H1 (cell line): Measurements from ENCODE around the gene QSER1. TPM values are rescaled to one million over a fixed set of nuclear protein-coding genes. Genes with fewer than 3 reads are reported as not detected.

Source experiments
- CTCF ChIA-PET: fragments of 300-600 bp; sonication (Branson Sonifier 250); formaldehyde crosslinking; loops from one replicate; lab custom pipeline; 2021; ENCODE audit not compliant: partially characterized antibody; lab: Charles Lee
- POLR2A ChIA-PET: fragments of 300-600 bp; sonication (Branson Sonifier 250); formaldehyde crosslinking; loops from one replicate; lab custom pipeline; 2021; ENCODE audit warnings: inconsistent platforms; ENCODE audit not compliant: partially characterized antibody; lab: Charles Lee
- DNase-seq, 2 experiments: peaks; one replicate each; pipeline versions ENCODE4 v3.0.0 to v3.0.0-alpha.2; 2010 to 2022; ENCODE audit warnings: low spot score in 2 of 2, low read depth in 1 of 2, mixed read lengths in 1 of 2
- FAIRE-seq: peaks from 2 replicates; lab custom pipeline; 2011; peaks lifted over from hg19 to GRCh38; lab: Jason Lieb, UNC
- H2AFZ ChIP-seq: 2 replicates; pipeline ENCODE4 v1.8.1; 2012; ENCODE audit warnings: low read length, inconsistent platforms
- H2AK5ac ChIP-seq: 2 replicates; pipeline ENCODE4 v1.6.1; 2013; ENCODE audit warnings: low read depth, low read length
- H2BK120ac ChIP-seq: replicated peaks from 2 replicates; pipeline ENCODE3; 2013; ENCODE audit warnings: low read depth, low read length, inconsistent platforms
- H2BK12ac ChIP-seq: 2 replicates; pipeline ENCODE4 v1.6.1; 2013; ENCODE audit warnings: low read depth, low read length
- H2BK15ac ChIP-seq: 2 replicates; pipeline ENCODE4 v1.6.1; 2013; ENCODE audit warnings: low read length
- H2BK20ac ChIP-seq: 2 replicates; pipeline ENCODE4 v1.6.1; 2013; ENCODE audit warnings: low read length
- H2BK5ac ChIP-seq: 2 replicates; pipeline ENCODE4 v1.6.1; 2013; ENCODE audit warnings: low read depth, low read length
- H3K14ac ChIP-seq: 2 replicates; pipeline ENCODE4 v1.6.1; 2013; ENCODE audit warnings: inconsistent platforms; ENCODE audit not compliant: insufficient read length
- H3K18ac ChIP-seq: 2 replicates; pipeline ENCODE4 v1.6.1; 2013; ENCODE audit warnings: low read length; ENCODE audit errors: extremely low read depth
- H3K23ac ChIP-seq: 2 replicates; pipeline ENCODE4 v1.6.1; 2013; ENCODE audit warnings: inconsistent platforms; ENCODE audit not compliant: insufficient read length
- H3K23me2 ChIP-seq: 2 replicates; pipeline ENCODE4 v1.6.1; 2013; ENCODE audit warnings: low read depth, low read length
- H3K27ac ChIP-seq: 2 replicates; pipeline ENCODE4 v1.6.1; 2011; ENCODE audit warnings: low read depth, low read length, inconsistent platforms
- H3K27me3 ChIP-seq, 4 experiments: replicated peaks in 1 of 4; 1 replicate in 1 of 4; 2 replicates in 3 of 4; pipeline versions ENCODE4 v1.6.1 to v1.8.1; 2011 to 2013; ENCODE audit warnings: low read length in 3 of 4, mild to moderate bottlenecking in 3 of 4, inconsistent platforms in 2 of 4, mixed read lengths in 2 of 4, moderate library complexity in 1 of 4; ENCODE audit not compliant: control insufficient read depth in 3 of 4, insufficient read depth in 3 of 4; ENCODE audit errors: extremely low read depth in 1 of 4
- H3K36me3 ChIP-seq, 4 experiments: 2 replicates each; pipeline versions ENCODE4 v1.6.1 to v1.8.1; 2011 to 2013; ENCODE audit warnings: mild to moderate bottlenecking in 4 of 4, low read length in 3 of 4, moderate library complexity in 2 of 4, control low read depth in 1 of 4, inconsistent platforms in 1 of 4; ENCODE audit not compliant: insufficient read depth in 4 of 4, control insufficient read depth in 2 of 4
- H3K4ac ChIP-seq: replicated peaks from 2 replicates; pipeline ENCODE3; 2013; ENCODE audit warnings: low read length, low read depth, mixed read lengths, inconsistent platforms; ENCODE audit not compliant: insufficient read length
- H3K4me1 ChIP-seq, 4 experiments: replicated peaks in 1 of 4; 1 replicate in 1 of 4; 2 replicates in 3 of 4; pipeline versions ENCODE4 v1.6.1 to v1.8.1; 2011 to 2013; ENCODE audit warnings: low read length in 3 of 4, inconsistent platforms in 2 of 4, mixed read lengths in 1 of 4; ENCODE audit not compliant: insufficient read depth in 4 of 4, control insufficient read depth in 3 of 4
- H3K4me2 ChIP-seq, 2 experiments: 2 replicates each; pipeline versions ENCODE4 v1.6.1 to v1.8.1; 2011 to 2013; ENCODE audit warnings: low read depth in 2 of 2, low read length in 2 of 2, control low read depth in 1 of 2, inconsistent platforms in 1 of 2, mild to moderate bottlenecking in 1 of 2; ENCODE audit not compliant: insufficient read depth in 1 of 2
- H3K4me3 ChIP-seq, 4 experiments: fragments of 200-600, 300-600 bp in 1 of 4; sonication (generic), shearing (Covaris generic), sonication (Bioruptor Twin) in 1 of 4; 2 replicates each; pipeline versions ENCODE4 v1.5.1 to v1.8.1; 2011 to 2016; ENCODE audit warnings: low read length in 4 of 4, low read depth in 3 of 4, control low read depth in 2 of 4, inconsistent platforms in 2 of 4, mild to moderate bottlenecking in 2 of 4, mixed read lengths in 1 of 4, moderate library complexity in 1 of 4; ENCODE audit not compliant: insufficient read depth in 2 of 4; ENCODE audit errors: extremely low read depth in 1 of 4
- H3K56ac ChIP-seq: replicated peaks from 2 replicates; pipeline ENCODE3; 2013; ENCODE audit warnings: low read depth, mild to moderate bottlenecking, mixed read lengths, low read length, inconsistent platforms; ENCODE audit not compliant: insufficient read length
- H3K79me1 ChIP-seq: 2 replicates; pipeline ENCODE4 v1.6.1; 2013; ENCODE audit warnings: low read depth, low read length, control low read depth
- H3K79me2 ChIP-seq, 2 experiments: 2 replicates each; pipeline versions ENCODE4 v1.6.1 to v1.8.1; 2012 to 2013; ENCODE audit warnings: low read length in 2 of 2, mild to moderate bottlenecking in 2 of 2, inconsistent platforms in 1 of 2; ENCODE audit not compliant: insufficient read depth in 2 of 2, control insufficient read depth in 1 of 2
- H3K9ac ChIP-seq, 4 experiments: replicated peaks in 1 of 4; 1 replicate in 1 of 4; 2 replicates in 3 of 4; pipeline versions ENCODE4 v1.6.1 to v1.8.1; 2011 to 2013; ENCODE audit warnings: low read depth in 3 of 4, low read length in 3 of 4, control low read depth in 2 of 4, mild to moderate bottlenecking in 2 of 4, moderate library complexity in 2 of 4, inconsistent platforms in 1 of 4; ENCODE audit errors: extremely low read depth in 1 of 4
- H3K9me3 ChIP-seq, 2 experiments: 2 replicates each; pipeline versions ENCODE4 v1.6.1 to v1.8.1; 2012 to 2013; ENCODE audit warnings: mild to moderate bottlenecking in 2 of 2, moderate library complexity in 2 of 2, control low read depth in 1 of 2, inconsistent platforms in 1 of 2, low read depth in 1 of 2, low read length in 1 of 2, mixed read lengths in 1 of 2; ENCODE audit not compliant: insufficient read depth in 2 of 2
- H4K20me1 ChIP-seq, 2 experiments: replicated peaks in 1 of 2; 2 replicates each; pipeline versions ENCODE3 to v1.8.1; 2011 to 2013; ENCODE audit warnings: inconsistent platforms in 2 of 2, low read length in 2 of 2, mild to moderate bottlenecking in 1 of 2; ENCODE audit not compliant: insufficient read depth in 2 of 2, control insufficient read depth in 1 of 2
- H4K5ac ChIP-seq: 2 replicates; pipeline ENCODE4 v1.6.1; 2013; ENCODE audit warnings: low read length, low read depth, mixed read lengths, inconsistent platforms; ENCODE audit not compliant: insufficient read length
- H4K8ac ChIP-seq: 2 replicates; pipeline ENCODE4 v1.8.0; 2013; ENCODE audit warnings: mild to moderate bottlenecking, moderate library complexity, low read length, inconsistent platforms; ENCODE audit not compliant: insufficient read depth; ENCODE audit errors: extremely low read depth
- H4K91ac ChIP-seq: replicated peaks from 2 replicates; pipeline ENCODE3; 2013; ENCODE audit warnings: low read length, mixed read lengths, inconsistent platforms; ENCODE audit not compliant: insufficient read length
- BCL11A ChIP-seq, 2 experiments: IDR thresholded peaks; one replicate each; pipeline ENCODE4 v1.6.1; 2011; ENCODE audit warnings: low read depth in 2 of 2, low read length in 2 of 2, mild to moderate bottlenecking in 2 of 2
- CEBPB ChIP-seq: IDR thresholded peaks from 2 replicates; pipeline ENCODE4 v1.6.1; 2012; ENCODE audit warnings: low read depth, low read length
- CREB1 ChIP-seq: IDR thresholded peaks from 2 replicates; pipeline ENCODE4 v1.6.1; 2012; ENCODE audit warnings: inconsistent platforms
- EGR1 ChIP-seq: IDR thresholded peaks from 2 replicates; pipeline ENCODE4 v1.6.1; 2011; ENCODE audit warnings: low read depth, low read length, borderline replicate concordance
- KDM4A ChIP-seq: IDR thresholded peaks from one replicate; pipeline ENCODE4 v1.7.1; 2012; ENCODE audit warnings: low read depth, mild to moderate bottlenecking, moderate library complexity, low read length, inconsistent platforms; ENCODE audit not compliant: severe bottlenecking
- PHF8 ChIP-seq: fragments of 200-600 bp; sonication (generic); conservative IDR thresholded peaks from 2 replicates; pipeline ENCODE4 v1.7.1; 2012; ENCODE audit warnings: low read depth, mild to moderate bottlenecking, inconsistent platforms, low read length, moderate library complexity
- POU5F1 ChIP-seq: IDR thresholded peaks from 2 replicates; pipeline ENCODE4 v1.6.1; 2011; ENCODE audit warnings: low read depth, mild to moderate bottlenecking, low read length, moderate library complexity
- SIRT6 ChIP-seq: IDR thresholded peaks from one replicate; pipeline ENCODE4 v1.7.1; 2012; ENCODE audit warnings: low read length, inconsistent platforms
- TAF1 ChIP-seq: IDR thresholded peaks from 2 replicates; pipeline ENCODE4 v1.6.1; 2011; ENCODE audit warnings: mild to moderate bottlenecking, low read depth, low read length
- WGBS, 2 experiments: shearing (Covaris generic) in 1 of 2; methylation state at CpG; one replicate each; pipeline versions ENCODE4 v1.1.6 to v1.1.7; 2013 to 2015; ENCODE audit warnings: low lambda C conversion rate in 2 of 2, mixed read lengths in 2 of 2, inconsistent platforms in 1 of 2, low coverage in 1 of 2, missing lambda C conversion rate in 1 of 2; ENCODE audit not compliant: insufficient replicate concordance in 2 of 2, insufficient coverage in 1 of 2, insufficient read length in 1 of 2; ENCODE audit errors: extremely low coverage in 1 of 2, missing lambda C conversion rate in 1 of 2; 5-methylcytosine and 5-hydroxymethylcytosine counted together
- polyA plus RNA-seq, 7 experiments: library from polyadenylated mRNA; depleted of rRNA in 3 of 7; stranded (reverse) in 5 of 7; unstranded in 2 of 7; fragments of >200 nt in 5 of 7; fragments of 200-250 nt in 2 of 7; gene quantifications; 1 replicate in 5 of 7; 2 replicates in 1 of 7; 4 replicates in 1 of 7; pipeline versions ENCODE4 v1.2.1 to v1.2.3, GENCODE V29; 2011 to 2013; ENCODE audit warnings: missing spikeins in 2 of 7, mixed read lengths in 2 of 7
- total RNA-seq: library from RNA; stranded (reverse); fragmentation: NEBNext Ultra II Directional; extraction: Animal tissue kit (Norgen Biotek cat#: 25700); gene quantifications from 2 replicates; pipeline ENCODE4 v1.2.1, GENCODE V29; 2021
- TF ChIP-seq, protein P1 (sequence below): IDR thresholded peaks from 2 replicates; pipeline ENCODE4 v1.6.1; 2012; ENCODE audit warnings: inconsistent platforms

Gene QSER1
- total and polyA plus RNA-seq, 2 of the 8 experiments (the other 6 are each of a cell fraction or from before 2014, with no cell fraction given) = 29.3 to 117 TPM

DNA sequence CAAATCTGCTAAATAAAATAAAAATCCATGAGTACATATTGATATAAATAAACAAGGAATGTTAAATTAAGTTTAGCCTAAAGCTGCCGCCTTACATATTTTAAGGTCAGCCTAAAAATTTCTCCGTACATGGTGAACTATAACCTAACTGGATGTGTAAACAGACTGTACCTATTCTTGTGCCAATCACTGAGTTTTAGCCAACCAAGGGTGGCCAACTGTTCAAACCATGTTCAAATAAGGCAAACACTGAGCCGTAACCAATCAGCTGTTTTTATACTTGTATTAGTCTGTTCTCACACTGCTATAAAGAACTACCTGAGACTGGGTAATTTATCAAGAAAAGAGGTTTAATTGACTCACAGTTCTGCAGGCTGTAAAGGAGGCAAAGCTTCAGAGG, 8.6 kb upstream of the QSER1 start:
- Histone ChIP-seq H3K9me3 (peaks cover 9 to 14% of the 10 kb centered on the region in 2 experiments), H3K18ac (no peak overlapping the region), H4K5ac (no peak overlapping the region), H3K4ac (no peak overlapping the region), H4K20me1 (no peaks in the 10 kb centered on the region), H3K4me1 (peaks cover 0 to 8% (median 4%) of the 10 kb centered on the region in 4 experiments; a peak in 6 of 7 replicates), H2BK20ac (no peak overlapping the region), H2BK15ac (0 out of 2 replicates have a peak overlapping the region, but pooled peaks have one; percentile 67), H3K79me1 (no peaks in the 10 kb centered on the region), H2BK5ac (no peak overlapping the region), H3K23me2 (no peaks in the 10 kb centered on the region), H2BK120ac (no peak overlapping the region), H3K27me3 (no peaks in the 10 kb centered on the region), H3K56ac (no peak overlapping the region), H2AK5ac (no peak overlapping the region), H3K9ac (no peak overlapping the region), H4K8ac (no peak overlapping the region), H3K79me2 (no peaks in the 10 kb centered on the region), H3K4me3 (no peak overlapping the region), H3K23ac (no peak overlapping the region), H3K27ac (no peak overlapping the region), H4K91ac (no peak overlapping the region), H3K14ac (no peak overlapping the region), H2AFZ (no peak overlapping the region), H3K4me2 (no peak overlapping the region), H2BK12ac (peak overlapping the region; percentile 21; the same call in 1 of the 2 replicates), H3K36me3 (peaks cover 0 to 4% (median 0%) of the 10 kb centered on the region in 4 experiments; a peak in 1 of 8 replicates)
- DNase-seq = no peak
- WGBS, 2 experiments = 94% methylated on average over 3 of the region's 3 CpGs; no CpG with 5 or more reads in 1 of the 2 experiments
- no peak for FAIRE-seq
- POLR2A ChIA-PET = interaction anchor here (2.2 kb wide), 1 partner anchor 9 kb away, joined by 8 read pairs; the partner anchor contains the start of gene QSER1
- CTCF ChIA-PET = interaction anchor here (0.8 to 5.9 kb wide), 7 partner anchors 10 to 90 kb away, joined by 3 to 55 read pairs (median 6); partner anchors contain the start of gene CCDC73
- TF ChIP-seq CEBPB (no peak), POU5F1 (no peak), TAF1 (no peak), EGR1 (no peak), KDM4A (no peak), BCL11A (IDR thresholded peaks at IDR 0.05; ENCODE audit: low read depth in 2 of 2, low read length in 2 of 2) (no peak), CREB1 (no peak), PHF8 (no peak), SIRT6 (no peak)
- TF ChIP-seq, protein P1, sequence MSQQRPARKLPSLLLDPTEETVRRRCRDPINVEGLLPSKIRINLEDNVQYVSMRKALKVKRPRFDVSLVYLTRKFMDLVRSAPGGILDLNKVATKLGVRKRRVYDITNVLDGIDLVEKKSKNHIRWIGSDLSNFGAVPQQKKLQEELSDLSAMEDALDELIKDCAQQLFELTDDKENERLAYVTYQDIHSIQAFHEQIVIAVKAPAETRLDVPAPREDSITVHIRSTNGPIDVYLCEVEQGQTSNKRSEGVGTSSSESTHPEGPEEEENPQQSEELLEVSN = no peak
